Thyroid gland (tissue), 4 donors: ENCODE results near the gene ZFP92.

ENCODE experiments used
- CTCF ChIP-seq, 6 experiments: fragments of 200-600 bp in 3 of 6; fragments of 450-650 bp in 3 of 6; sonication (generic) in 3 of 6; IDR thresholded peaks; one replicate each; pipeline ENCODE4 v1.5.1; 2016 to 2019; ENCODE audit warnings: antibody characterized with exemption in 6 of 6, mild to moderate bottlenecking in 2 of 6, inconsistent platforms in 1 of 6, moderate library complexity in 1 of 6
- POLR2A ChIP-seq, 2 donors: fragments of 450-650 bp; IDR thresholded peaks; one replicate each; pipeline ENCODE4 v1.6.1; 2017; ENCODE audit warnings: antibody characterized with exemption in 2 of 2, mild to moderate bottlenecking in 2 of 2, moderate library complexity in 1 of 2

- TF ChIP-seq POLR2A (IDR thresholded peaks at IDR 0.05), result no peak
- no peak for TF ChIP-seq CTCF (IDR thresholded peaks at IDR 0.05)
These were observed 22.6 kb downstream of the ZFP92 start for GRCh38 chrX:153433781-153434285.
